ENCODE measurements around the gene FYB1. TPM values are rescaled to one million over a fixed set of nuclear protein-coding genes. Genes with fewer than 3 reads are reported as not detected.

FYB1 gene
- total RNA-seq, 1 donor from 2014 or later = 45.0 TPM

GRCh38 chr5:39100301-39100850 lies 119.0 kb downstream of the FYB1 start:
- intact Hi-C loops (cut with DNase I) = no loop called here
- no peak for ATAC-seq
- Histone ChIP-seq H3K4me1 (peaks cover 4% of the 10 kb centered on the region), H3K9me3 (no peaks in the 10 kb centered on the region), H3K4me3 (no peak overlapping the region), H3K27ac (no peak overlapping the region), H3K36me3 (no peaks in the 10 kb centered on the region), H3K27me3 (no peaks in the 10 kb centered on the region)
- TF ChIP-seq, protein P1, sequence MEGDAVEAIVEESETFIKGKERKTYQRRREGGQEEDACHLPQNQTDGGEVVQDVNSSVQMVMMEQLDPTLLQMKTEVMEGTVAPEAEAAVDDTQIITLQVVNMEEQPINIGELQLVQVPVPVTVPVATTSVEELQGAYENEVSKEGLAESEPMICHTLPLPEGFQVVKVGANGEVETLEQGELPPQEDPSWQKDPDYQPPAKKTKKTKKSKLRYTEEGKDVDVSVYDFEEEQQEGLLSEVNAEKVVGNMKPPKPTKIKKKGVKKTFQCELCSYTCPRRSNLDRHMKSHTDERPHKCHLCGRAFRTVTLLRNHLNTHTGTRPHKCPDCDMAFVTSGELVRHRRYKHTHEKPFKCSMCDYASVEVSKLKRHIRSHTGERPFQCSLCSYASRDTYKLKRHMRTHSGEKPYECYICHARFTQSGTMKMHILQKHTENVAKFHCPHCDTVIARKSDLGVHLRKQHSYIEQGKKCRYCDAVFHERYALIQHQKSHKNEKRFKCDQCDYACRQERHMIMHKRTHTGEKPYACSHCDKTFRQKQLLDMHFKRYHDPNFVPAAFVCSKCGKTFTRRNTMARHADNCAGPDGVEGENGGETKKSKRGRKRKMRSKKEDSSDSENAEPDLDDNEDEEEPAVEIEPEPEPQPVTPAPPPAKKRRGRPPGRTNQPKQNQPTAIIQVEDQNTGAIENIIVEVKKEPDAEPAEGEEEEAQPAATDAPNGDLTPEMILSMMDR (IDR thresholded peaks at IDR 0.05) = no peak
- DNase-seq = no peak

DNA sequence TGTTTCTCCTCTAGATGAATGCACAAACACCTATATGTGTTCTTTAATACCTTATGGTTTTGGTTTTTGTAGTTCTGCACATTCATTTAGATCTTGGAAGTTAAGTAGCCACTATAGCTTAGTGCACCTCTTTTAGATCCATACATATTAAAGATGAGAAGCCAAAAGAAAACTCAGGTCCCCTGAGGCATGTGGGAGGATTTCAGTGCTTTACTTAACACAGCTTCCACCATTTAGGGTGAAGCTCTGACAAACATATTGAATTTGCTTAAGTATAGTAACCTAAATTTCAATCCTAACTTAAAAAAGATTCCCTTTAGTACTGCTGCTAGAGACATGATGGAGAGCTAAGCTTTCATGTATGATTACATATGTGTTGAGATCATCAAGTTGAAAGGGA lies 119.5 kb downstream of the FYB1 start:
- H3K4me3 ChIP-seq = no peak overlapping the region
- no peak overlapping the region for H3K27ac ChIP-seq
- no peaks in the 10 kb centered on the region for H3K27me3 ChIP-seq
- H3K4me1 ChIP-seq = peaks cover 4% of the 10 kb centered on the region
- H3K36me3 ChIP-seq = no peaks in the 10 kb centered on the region
- H3K9me3 ChIP-seq = no peaks in the 10 kb centered on the region
- DNase-seq (no peak), ATAC-seq (no peak)
- TF ChIP-seq, protein P1 (IDR thresholded peaks at IDR 0.05) = no peak
- intact Hi-C loops (cut with DNase I) = no loop called here

DNA sequence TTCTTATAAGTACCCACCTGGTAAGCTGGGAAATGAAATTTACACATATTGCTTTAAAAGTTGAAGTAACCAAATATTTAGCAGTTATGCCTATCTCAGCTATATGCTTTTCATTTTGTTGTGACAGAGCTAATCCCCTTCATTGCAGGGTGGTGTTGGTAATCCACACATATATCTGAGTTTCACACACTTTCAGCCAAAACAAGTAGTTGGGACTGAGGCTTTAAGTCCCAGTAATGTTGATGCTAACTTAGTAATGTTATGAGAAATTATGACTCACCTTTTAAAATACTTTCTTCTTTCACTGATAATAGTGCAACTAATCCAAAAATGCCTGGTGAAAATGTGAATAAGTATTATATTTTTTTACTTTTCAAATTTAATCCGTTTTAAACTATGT lies 126.0 kb downstream of the FYB1 start:
- H3K27ac ChIP-seq = no peak overlapping the region
- no peaks in the 10 kb centered on the region for H3K4me1 ChIP-seq
- intact Hi-C loops (cut with DNase I) = no loop called here
- no peak overlapping the region for H3K4me3 ChIP-seq
- no peaks in the 10 kb centered on the region for H3K36me3 ChIP-seq
- TF ChIP-seq, protein P1 (IDR thresholded peaks at IDR 0.05) = no peak
- no peaks in the 10 kb centered on the region for H3K27me3 ChIP-seq
- no peaks in the 10 kb centered on the region for H3K9me3 ChIP-seq
- DNase-seq (no peak), ATAC-seq (no peak)

GRCh38 chr5:39092581-39093351 lies 126.6 kb downstream of the FYB1 start:
- no peak overlapping the region for H3K27ac ChIP-seq

DNA sequence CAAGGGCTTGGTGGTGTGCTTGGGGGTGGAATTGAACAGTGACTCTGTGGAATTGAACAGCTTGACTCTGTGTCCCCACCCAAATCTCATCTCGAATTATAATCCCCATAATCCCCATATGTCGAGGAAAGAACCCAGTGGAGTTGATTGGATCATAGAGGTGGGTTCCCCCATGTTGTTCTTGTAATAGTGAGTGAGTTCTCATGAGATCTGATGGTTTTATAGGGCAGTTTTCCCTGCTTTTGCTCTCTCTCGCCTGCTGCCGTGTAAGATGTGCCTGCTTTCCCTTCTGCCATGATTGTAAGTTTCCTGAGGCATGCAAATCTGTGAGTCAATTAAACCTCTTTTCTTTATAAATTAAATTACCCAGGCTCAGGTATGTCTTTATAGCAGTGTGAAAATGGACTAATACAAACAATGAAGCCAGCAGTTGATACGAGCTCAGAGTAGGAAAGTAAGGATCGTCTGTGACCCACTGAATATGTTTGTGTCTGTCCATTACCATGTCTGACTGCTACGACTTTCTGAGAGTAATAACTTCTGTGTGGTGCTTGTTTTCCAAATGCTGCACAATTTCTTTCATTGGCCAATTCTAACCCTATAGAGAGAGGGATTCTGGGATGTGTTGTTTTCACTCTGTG lies 127.3 kb downstream of the FYB1 start:
- ATAC-seq = no peak
- TF ChIP-seq, protein P1 (IDR thresholded peaks at IDR 0.05) = no peak

More at GRCh38 chr5:39092581-39093351, 126.6 kb downstream of the FYB1 start:
- TF ChIP-seq, protein P1 (IDR thresholded peaks at IDR 0.05) = no peak
- no peaks in the 10 kb centered on the region for H3K27me3 ChIP-seq
- H3K9me3 ChIP-seq = no peaks in the 10 kb centered on the region
- ATAC-seq (no peak), DNase-seq (no peak)
- H3K4me3 ChIP-seq = no peak overlapping the region
- no peaks in the 10 kb centered on the region for H3K36me3 ChIP-seq
- no peaks in the 10 kb centered on the region for H3K4me1 ChIP-seq
- intact Hi-C loops (cut with DNase I) = no loop called here

More for the DNA sequence above, 127.3 kb downstream of the FYB1 start:
- Histone ChIP-seq H3K9me3 (no peaks in the 10 kb centered on the region), H3K27ac (no peak overlapping the region), H3K4me3 (no peak overlapping the region), H3K36me3 (no peaks in the 10 kb centered on the region), H3K4me1 (no peaks in the 10 kb centered on the region), H3K27me3 (no peaks in the 10 kb centered on the region)
- intact Hi-C loops (cut with DNase I) = no loop called here
- DNase-seq = no peak
